Measurements from ENCODE around the gene MCF2L2.

MCF2L2 gene

GRCh38 chr3:183317886-183318865 is 110.2 kb downstream of the MCF2L2 start:
- no peak for DNase-seq

GRCh38 chr3:183317271-183317670 is 111.1 kb downstream of the MCF2L2 start:
- DNase-seq: no peak

GRCh38 chr3:183315739-183316138 is 112.7 kb downstream of the MCF2L2 start:
- no peak for DNase-seq

GRCh38 chr3:183313764-183314163 is 114.7 kb downstream of the MCF2L2 start:
- no peak for DNase-seq

- peak; percentile 75 for DNase-seq
Measured at GRCh38 chr3:183313351-183313750, 115.1 kb downstream of the MCF2L2 start.

GRCh38 chr3:183312433-183312832 is 116.0 kb downstream of the MCF2L2 start:
- no peak for DNase-seq

- DNase-seq: no peak
Measured at GRCh38 chr3:183310936-183311335, 117.5 kb downstream of the MCF2L2 start.

GRCh38 chr3:183309276-183309675 is 119.1 kb downstream of the MCF2L2 start:
- no peak for DNase-seq

GRCh38 chr3:183308751-183309150 is 119.7 kb downstream of the MCF2L2 start:
- no peak for DNase-seq

- no peak for DNase-seq
Measured at GRCh38 chr3:183307749-183308148, 120.7 kb downstream of the MCF2L2 start.

GRCh38 chr3:183306798-183307671 is 121.4 kb downstream of the MCF2L2 start:
- DNase-seq: peak; percentile 92

GRCh38 chr3:183303690-183304089 is 124.7 kb downstream of the MCF2L2 start:
- DNase-seq: no peak

GRCh38 chr3:183301937-183302580 is 126.4 kb downstream of the MCF2L2 start:
- peak; percentile 22 for DNase-seq

- no peak for DNase-seq
Measured at GRCh38 chr3:183300996-183301562, 127.3 kb downstream of the MCF2L2 start.

- DNase-seq: no peak
Measured at GRCh38 chr3:183299976-183300375, 128.4 kb downstream of the MCF2L2 start.

- DNase-seq: peak; percentile 92
Measured at GRCh38 chr3:183298701-183299153, 129.7 kb downstream of the MCF2L2 start.

GRCh38 chr3:183296944-183297343 is 131.5 kb downstream of the MCF2L2 start:
- DNase-seq: no peak

- DNase-seq: peak; percentile 57
Measured at GRCh38 chr3:183295211-183295610, 133.2 kb downstream of the MCF2L2 start.

- DNase-seq: no peak
Measured at GRCh38 chr3:183293966-183294365, 134.5 kb downstream of the MCF2L2 start.

- DNase-seq: no peak
Measured at GRCh38 chr3:183291497-183292031, 136.9 kb downstream of the MCF2L2 start.

GRCh38 chr3:183290216-183290615 is 138.2 kb downstream of the MCF2L2 start:
- no peak for DNase-seq

GRCh38 chr3:183288117-183288516 is 140.3 kb downstream of the MCF2L2 start:
- no peak for DNase-seq

Measured in suppressor macrophage treated with lipopolysaccharide for 4 hours (primary cell).